Left lung (tissue), 10 donors: ENCODE data around the gene NUP210L. TPM values are rescaled to one million over a fixed set of nuclear protein-coding genes. Genes with fewer than 3 reads are reported as not detected.
A peak's percentile ranks its signal among the peaks of the same experiment; 100 is the strongest.

Source experiments
- ATAC-seq: fragments of 200-7000 bp; cut with Tn5 transposase; one replicate; pipeline ENCODE4 v1.9.1; 2020; ENCODE audit warnings: moderate library complexity
- DNase-seq, 4 donors: peaks; one replicate each; pipeline ENCODE4 v3.0.0-alpha.2; 2013 to 2020
- H3K27ac ChIP-seq, 2 donors: fragments of 200-600 bp; sonication (generic) in 1 of 2; one replicate each; pipeline versions ENCODE4 v1.5.0 to v1.8.0; 2020 to 2021
- H3K27me3 ChIP-seq, 2 donors: fragments of 200-600 bp; sonication (generic) in 1 of 2; one replicate each; pipeline versions ENCODE4 v1.5.0 to v1.8.0; 2020 to 2021
- H3K36me3 ChIP-seq, 2 donors: fragments of 200-600 bp; sonication (generic) in 1 of 2; one replicate each; pipeline versions ENCODE4 v1.5.0 to v1.8.0; 2020 to 2021
- H3K4me1 ChIP-seq, 2 donors: fragments of 200-600 bp; one replicate each; pipeline ENCODE4 v1.8.0; 2021
- H3K4me3 ChIP-seq, 2 donors: fragments of 200-600 bp; sonication (generic) in 1 of 2; one replicate each; pipeline versions ENCODE4 v1.5.0 to v1.8.0; 2020 to 2021; ENCODE audit warnings: mild to moderate bottlenecking in 1 of 2
- H3K9me3 ChIP-seq, 2 donors: fragments of 200-600 bp; sonication (generic) in 1 of 2; one replicate each; pipeline versions ENCODE4 v1.5.0 to v1.8.0; 2020 to 2021
- CTCF ChIP-seq, 2 donors: fragments of 200-600 bp; sonication (generic) in 1 of 2; IDR thresholded peaks; one replicate each; pipeline versions ENCODE4 v1.5.0 to v1.8.0; 2021; ENCODE audit warnings: antibody characterized with exemption in 2 of 2
- intact Hi-C, 2 donors: fragments of 100-400 bp; cut with DNase I; formaldehyde crosslinking; loops; one replicate each; pipeline versions ENCODE4 v1.11.2 to v1.14.2; 2022
- polyA plus RNA-seq, 6 donors: library from polyadenylated mRNA; unstranded; fragments of 120-200 nt; gene quantifications; one replicate each; pipeline ENCODE4 v1.2.1, GENCODE V29; 2013; ENCODE audit not compliant: insufficient read length in 6 of 6
- total RNA-seq, 2 donors: library from RNA; stranded (reverse); fragmentation: NEBNext Ultra II Directional; extraction: Animal tissue kit (Norgen Biotek cat#: 25700); gene quantifications; one replicate each; pipeline ENCODE4 v1.2.1, GENCODE V29; 2021
- donor health status: DM: no; HTN: yes; CAD: no.
- donor health status: DM: no; HTN: no; CAD: no.

NUP210L gene
- total and polyA plus RNA-seq, 8 donors = 0.09 to 0.27 (median 0.18) TPM

GRCh38 chr1:154191990-154192461, 37.2 kb upstream of the NUP210L start, which contains the start of gene TPM3:
Gene TPM3 (minus strand): TSS chr1:154192100. CDS start chr1:154192018, 82 bp downstream.
- no peak for ATAC-seq
- H3K27me3 ChIP-seq = no peaks in the 10 kb centered on the region
- H3K4me1 ChIP-seq = no peaks in the 10 kb centered on the region
- TF ChIP-seq CTCF (IDR thresholded peaks at IDR 0.05) = no peak
- H3K27ac ChIP-seq = no peak within 1 kb of the TSS
- peak in 1 of 4 donors; percentile 6 for DNase-seq
- H3K36me3 ChIP-seq = no peaks in the 10 kb centered on the region
- intact Hi-C loops = no loop called here
- H3K9me3 ChIP-seq = no peaks in the 10 kb centered on the region
- no peak within 1 kb of the TSS for H3K4me3 ChIP-seq

GRCh38 chr1:154190550-154190949, 35.7 kb upstream of the NUP210L start:
- Histone ChIP-seq H3K4me1 (no peaks in the 10 kb centered on the region), H3K27me3 (no peaks in the 10 kb centered on the region), H3K36me3 (no peaks in the 10 kb centered on the region), H3K9me3 (no peaks in the 10 kb centered on the region), H3K27ac (no peak overlapping the region), H3K4me3 (no peak overlapping the region)
- ATAC-seq (peak; percentile 9), DNase-seq (no peak)
- intact Hi-C loops = no loop called here
- no peak for TF ChIP-seq CTCF (IDR thresholded peaks at IDR 0.05)

GRCh38 chr1:154186852-154187501, 32.1 kb upstream of the NUP210L start:
- Histone ChIP-seq H3K9me3 (no peaks in the 10 kb centered on the region), H3K4me3 (no peak overlapping the region), H3K36me3 (no peaks in the 10 kb centered on the region), H3K4me1 (peaks cover 0 to 10% of the 10 kb centered on the region in 2 donors), H3K27ac (no peak overlapping the region), H3K27me3 (no peaks in the 10 kb centered on the region)
- intact Hi-C loops = no loop called here
- ATAC-seq (no peak), DNase-seq (no peak)
- no peak for TF ChIP-seq CTCF (IDR thresholded peaks at IDR 0.05)

- Histone ChIP-seq H3K4me3 (no peak overlapping the region), H3K9me3 (no peaks in the 10 kb centered on the region), H3K27me3 (no peaks in the 10 kb centered on the region), H3K36me3 (no peaks in the 10 kb centered on the region), H3K4me1 (peaks cover 5 to 17% of the 10 kb centered on the region in 2 donors), H3K27ac (no peak overlapping the region)
- peak; percentile 38 to 63 for TF ChIP-seq CTCF (IDR thresholded peaks at IDR 0.05)
- intact Hi-C loops = no loop called here
- DNase-seq = peak in 2 of 4 donors; percentile 49 to 54
- ATAC-seq = peak; percentile 27
Observed at GRCh38 chr1:154186177-154186576, 31.3 kb upstream of the NUP210L start.

GRCh38 chr1:154183046-154183915, 28.4 kb upstream of the NUP210L start:
- peaks cover 0 to 9% of the 10 kb centered on the region in 2 donors for H3K36me3 ChIP-seq
- ATAC-seq (peak; percentile 91), DNase-seq (peak; percentile 91 to 99 (median 97))
- peak overlapping the region; percentile 95 to 98 for H3K27ac ChIP-seq
- no peaks in the 10 kb centered on the region for H3K27me3 ChIP-seq
- TF ChIP-seq CTCF (IDR thresholded peaks at IDR 0.05) = peak in 1 of 2 donors; percentile 25
- intact Hi-C loops = no loop called here
- peak overlapping the region; percentile 86 to 97 for H3K4me3 ChIP-seq
- peaks cover 34 to 46% of the 10 kb centered on the region in 2 donors for H3K4me1 ChIP-seq
- no peaks in the 10 kb centered on the region for H3K9me3 ChIP-seq
